ENCODE data around the gene STK24. TPM values are rescaled to one million over a fixed set of nuclear protein-coding genes. Genes with fewer than 3 reads are reported as not detected.
A peak's percentile ranks its signal among the peaks of the same experiment; 100 is the strongest.

STK24 gene
- total RNA-seq, 6 experiments from 2014 or later = 72.2 to 89.8 (median 80.5) TPM

DNA sequence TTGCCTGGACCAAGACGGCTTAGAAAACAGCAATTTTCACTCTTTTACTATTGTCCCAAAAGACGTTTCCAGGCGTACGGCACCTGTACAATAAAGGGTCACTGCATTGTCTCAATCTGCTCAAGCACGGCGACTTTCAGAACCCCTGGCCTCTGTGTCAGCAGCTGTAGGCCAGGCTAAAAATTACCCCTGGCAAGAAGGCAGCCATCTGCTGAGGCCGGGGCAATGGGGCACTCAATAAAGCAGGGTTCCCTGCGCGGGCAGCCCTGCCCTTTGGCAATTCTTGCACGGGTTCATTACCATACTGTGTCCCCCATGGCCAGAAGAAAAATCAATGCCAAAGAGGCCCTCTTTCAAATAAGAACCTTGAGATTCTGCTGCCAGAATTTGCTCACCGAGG lies 52.1 kb downstream of the STK24 start:
- no peak overlapping the region for H3K27ac Mint-ChIP-seq
- no peak for TF ChIP-seq CTCF (IDR thresholded peaks at IDR 0.05)
- no peaks in the 10 kb centered on the region; the same call in 1 of the 2 replicates for H3K27me3 Mint-ChIP-seq (ENCODE audit: insufficient read depth)
- H3K36me3 Mint-ChIP-seq (ENCODE audit: low read depth) = no peaks in the 10 kb centered on the region; the same call in 1 of the 2 replicates
- H3K4me1 Mint-ChIP-seq (ENCODE audit: low read depth) = peaks cover 57% of the 10 kb centered on the region
- no peaks in the 10 kb centered on the region for H3K9me3 Mint-ChIP-seq
- no peak overlapping the region for H3K4me3 Mint-ChIP-seq
- DNase-seq = no peak

- no peak overlapping the region for H3K4me3 Mint-ChIP-seq
These were observed 52.5 kb downstream of the STK24 start for GRCh38 chr13:98524391-98524790.

GRCh38 chr13:98523455-98524102 lies 53.3 kb downstream of the STK24 start:
- DNase-seq = no peak

More at GRCh38 chr13:98524391-98524790, 52.5 kb downstream of the STK24 start:
- no peak for DNase-seq
- Mint-ChIP-seq H3K27ac (no peak overlapping the region), H3K4me1 (ENCODE audit: low read depth) (peaks cover 57% of the 10 kb centered on the region), H3K36me3 (ENCODE audit: low read depth) (no peaks in the 10 kb centered on the region; the same call in 1 of the 2 replicates), H3K27me3 (ENCODE audit: insufficient read depth) (no peaks in the 10 kb centered on the region; the same call in 1 of the 2 replicates), H3K9me3 (no peaks in the 10 kb centered on the region)
- no peak for TF ChIP-seq CTCF (IDR thresholded peaks at IDR 0.05)

GRCh38 chr13:98522371-98522770 lies 54.5 kb downstream of the STK24 start:
- peaks cover 47% of the 10 kb centered on the region for H3K4me1 Mint-ChIP-seq (ENCODE audit: low read depth)
- DNase-seq = no peak
- no peak overlapping the region for H3K4me3 Mint-ChIP-seq
- TF ChIP-seq CTCF (IDR thresholded peaks at IDR 0.05) = no peak
- 0 out of 2 replicates have a peak overlapping the region, but pooled peaks have one; percentile 42 for H3K27ac Mint-ChIP-seq
- H3K9me3 Mint-ChIP-seq = no peaks in the 10 kb centered on the region
- no peaks in the 10 kb centered on the region; the same call in 1 of the 2 replicates for H3K36me3 Mint-ChIP-seq (ENCODE audit: low read depth)
- H3K27me3 Mint-ChIP-seq (ENCODE audit: insufficient read depth) = no peaks in the 10 kb centered on the region; the same call in 1 of the 2 replicates

More at GRCh38 chr13:98523455-98524102, 53.3 kb downstream of the STK24 start:
- H3K36me3 Mint-ChIP-seq (ENCODE audit: low read depth) = no peaks in the 10 kb centered on the region
- H3K9me3 Mint-ChIP-seq = no peaks in the 10 kb centered on the region
- no peak for TF ChIP-seq CTCF (IDR thresholded peaks at IDR 0.05)
- H3K4me1 Mint-ChIP-seq (ENCODE audit: low read depth) = peaks cover 53% of the 10 kb centered on the region
- H3K27ac Mint-ChIP-seq = peak overlapping the region; percentile 29; the same call in 1 of the 2 replicates
- H3K27me3 Mint-ChIP-seq (ENCODE audit: insufficient read depth) = no peaks in the 10 kb centered on the region; the same call in 1 of the 2 replicates
- H3K4me3 Mint-ChIP-seq = no peak overlapping the region

DNA sequence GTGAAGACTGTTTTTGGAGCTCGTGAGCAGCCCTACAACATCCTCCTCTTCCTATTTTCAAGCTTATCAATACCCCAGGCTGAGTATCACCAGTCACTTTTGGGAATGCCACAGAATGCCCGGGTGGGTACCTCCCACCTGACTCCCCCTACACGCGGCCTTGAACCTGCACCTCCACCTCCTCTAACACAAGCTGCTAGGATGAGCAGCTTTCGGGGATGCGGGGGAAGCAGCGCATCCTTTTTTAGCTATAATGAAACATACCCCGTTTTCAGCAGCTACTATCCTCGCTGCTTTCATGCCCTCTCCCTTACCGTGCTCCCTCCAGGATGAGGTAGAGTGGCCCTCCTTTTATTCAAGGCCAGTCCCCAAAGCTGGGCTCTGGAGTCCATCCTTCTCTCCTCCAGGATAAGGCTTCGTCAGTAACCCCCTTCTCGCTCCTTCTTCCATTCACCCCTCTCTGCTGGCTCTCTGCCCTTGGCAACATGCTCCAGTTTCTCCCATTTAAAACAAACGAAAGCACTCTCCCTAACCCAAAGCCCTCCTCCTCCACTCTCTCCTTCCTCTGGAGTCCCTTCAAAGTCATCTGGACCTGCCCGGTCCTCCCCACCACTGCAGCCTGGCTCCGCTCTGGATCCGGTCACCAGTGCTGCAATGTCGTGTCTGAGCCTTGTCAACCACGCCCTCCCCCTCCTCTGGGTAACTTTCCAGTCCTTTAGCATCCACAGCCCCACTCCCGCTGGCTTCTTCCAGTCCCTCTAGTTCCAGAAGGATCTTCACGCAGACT lies 55.3 kb downstream of the STK24 start:
- Mint-ChIP-seq H3K9me3 (no peaks in the 10 kb centered on the region), H3K27ac (peak overlapping the region; percentile 42; the same call in 1 of the 2 replicates)

More for the DNA sequence above, 55.3 kb downstream of the STK24 start:
- H3K4me3 Mint-ChIP-seq = no peak overlapping the region
- DNase-seq = no peak
- H3K4me1 Mint-ChIP-seq (ENCODE audit: low read depth) = peaks cover 45% of the 10 kb centered on the region
- no peaks in the 10 kb centered on the region; the same call in 1 of the 2 replicates for H3K27me3 Mint-ChIP-seq (ENCODE audit: insufficient read depth)
- H3K36me3 Mint-ChIP-seq (ENCODE audit: low read depth) = peaks cover 1% of the 10 kb centered on the region
- no peak for TF ChIP-seq CTCF (IDR thresholded peaks at IDR 0.05)
